Measurements from ENCODE around the gene GTF2A1L.

The GTF2A1L gene

GRCh38 chr2:48619526-48619925 is 1.9 kb downstream of the GTF2A1L start:
- no peak for TF ChIP-seq CTCF (IDR thresholded peaks at IDR 0.05)

GRCh38 chr2:48620604-48621003 is 2.9 kb downstream of the GTF2A1L start:
- no peak for TF ChIP-seq CTCF (IDR thresholded peaks at IDR 0.05)

- peak; percentile 41; the same call in 1 of the 2 replicates for TF ChIP-seq CTCF (IDR thresholded peaks at IDR 0.05)
These were observed 5.0 kb downstream of the GTF2A1L start for GRCh38 chr2:48622691-48623090.

GRCh38 chr2:48624696-48625095 is 7.0 kb downstream of the GTF2A1L start:
- no peak for TF ChIP-seq CTCF (IDR thresholded peaks at IDR 0.05)

GRCh38 chr2:48626047-48626446 is 8.4 kb downstream of the GTF2A1L start:
- no peak for TF ChIP-seq CTCF (IDR thresholded peaks at IDR 0.05)

- no peak for TF ChIP-seq CTCF (IDR thresholded peaks at IDR 0.05)
These were observed 15.5 kb downstream of the GTF2A1L start for GRCh38 chr2:48633143-48633542.

- TF ChIP-seq CTCF (IDR thresholded peaks at IDR 0.05): no peak
These were observed 18.1 kb downstream of the GTF2A1L start for GRCh38 chr2:48635786-48636185.

GRCh38 chr2:48638261-48638660 is 20.6 kb downstream of the GTF2A1L start:
- no peak for TF ChIP-seq CTCF (IDR thresholded peaks at IDR 0.05)

Measured in LNCAP (cell line).